ENCODE measurements around the gene PLLP.
A peak's percentile ranks its signal among the peaks of the same experiment; 100 is the strongest.

PLLP gene

DNA sequence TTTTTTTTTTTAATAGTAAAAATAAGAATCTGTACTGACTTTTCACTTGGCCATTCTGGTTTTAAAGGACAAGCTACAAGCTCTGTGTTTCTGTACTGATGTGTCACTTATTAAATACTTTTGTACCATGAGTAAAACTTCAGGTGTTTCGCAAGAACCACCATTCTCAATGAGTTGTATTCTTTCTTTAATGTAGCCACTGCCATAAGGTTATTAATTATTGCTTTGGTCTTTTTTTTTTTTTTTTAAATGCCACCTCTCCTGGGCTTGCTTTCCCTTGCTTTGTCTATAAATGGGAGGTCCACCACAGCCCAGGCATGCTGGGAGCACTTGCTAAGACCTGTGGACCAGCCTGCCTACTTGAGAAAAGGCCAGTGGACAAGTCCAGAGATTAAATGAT lies 31.0 kb downstream of the PLLP start:
- no peak for DNase-seq

DNA sequence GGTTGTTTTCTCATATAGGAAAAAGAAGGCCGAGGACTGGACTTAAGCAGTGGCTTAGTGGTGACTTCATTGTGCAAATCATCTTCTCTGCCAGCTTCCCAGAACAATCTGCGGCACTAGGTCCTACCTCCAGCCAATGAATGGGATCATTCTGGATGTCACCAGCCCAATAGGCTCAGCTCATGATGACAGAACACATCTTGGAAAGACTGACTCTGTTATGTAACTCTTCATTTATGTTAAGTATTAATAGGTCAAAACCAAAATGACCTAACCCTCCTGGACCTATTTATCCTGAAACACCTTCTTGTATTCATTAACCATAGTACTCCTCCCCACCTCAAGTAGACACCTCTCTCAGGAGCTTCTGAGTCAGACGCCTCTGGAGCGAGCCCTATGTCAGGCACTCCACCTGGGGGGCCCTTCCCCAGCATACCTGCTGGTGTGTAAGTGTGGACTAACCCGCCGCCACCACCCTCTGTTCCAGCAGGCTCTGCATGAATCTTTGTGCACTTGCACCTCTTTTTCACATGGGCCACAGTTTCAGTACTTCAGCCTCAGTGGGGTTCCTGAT lies 32.2 kb downstream of the PLLP start:
- no peak for DNase-seq

DNA sequence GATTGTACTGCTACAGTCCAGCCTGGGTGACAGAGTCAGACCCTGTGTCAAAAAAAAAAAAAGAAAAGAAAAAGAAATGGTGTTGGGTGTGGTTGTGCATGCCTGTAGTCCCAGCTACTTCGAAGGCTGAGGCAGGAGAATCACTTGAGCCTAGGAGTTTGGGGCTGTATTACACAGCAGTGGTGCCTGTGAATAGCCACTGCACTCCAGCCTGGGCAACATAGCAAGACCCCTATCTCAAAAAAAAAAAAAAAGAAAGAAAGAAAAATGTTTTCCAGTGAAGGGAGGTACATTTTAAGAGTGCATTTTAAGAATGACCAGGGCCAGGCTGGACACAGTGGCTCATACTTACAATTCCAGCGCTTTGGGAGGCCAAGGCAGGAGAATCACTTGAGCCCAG lies 33.1 kb downstream of the PLLP start:
- no peak for DNase-seq

DNA sequence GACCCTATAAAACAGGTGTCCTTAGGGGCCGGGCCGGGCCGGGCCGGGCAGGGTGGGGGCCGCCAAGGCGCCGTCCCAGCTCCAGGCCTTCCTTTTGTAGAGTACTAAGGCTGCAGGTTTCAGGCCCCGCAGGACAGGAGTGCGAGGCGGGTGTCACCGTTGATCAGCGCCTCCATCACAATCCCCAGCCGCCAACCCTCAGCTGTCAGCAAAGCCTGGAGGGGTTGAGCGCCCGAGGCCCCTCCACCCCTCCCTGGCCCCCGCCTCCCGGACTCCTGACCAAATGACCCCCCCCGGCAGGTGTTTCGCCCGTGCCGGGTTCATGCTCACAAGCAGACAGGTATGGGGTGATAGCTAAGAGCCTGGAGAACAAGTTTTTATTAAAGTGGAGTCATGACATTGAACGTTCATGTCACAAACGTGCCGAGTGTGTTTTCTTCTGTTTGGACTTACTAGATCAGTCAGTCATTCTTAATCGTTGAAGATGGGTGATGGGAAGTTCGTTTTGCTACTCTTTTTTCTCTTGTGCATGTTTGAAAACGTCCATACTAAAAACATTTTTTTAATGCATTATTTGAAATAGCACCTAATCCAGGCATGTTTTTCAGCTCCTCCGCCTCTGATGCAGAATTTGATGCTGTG lies 38.9 kb downstream of the PLLP start:
- DNase-seq = peak; percentile 0 to 69

DNA sequence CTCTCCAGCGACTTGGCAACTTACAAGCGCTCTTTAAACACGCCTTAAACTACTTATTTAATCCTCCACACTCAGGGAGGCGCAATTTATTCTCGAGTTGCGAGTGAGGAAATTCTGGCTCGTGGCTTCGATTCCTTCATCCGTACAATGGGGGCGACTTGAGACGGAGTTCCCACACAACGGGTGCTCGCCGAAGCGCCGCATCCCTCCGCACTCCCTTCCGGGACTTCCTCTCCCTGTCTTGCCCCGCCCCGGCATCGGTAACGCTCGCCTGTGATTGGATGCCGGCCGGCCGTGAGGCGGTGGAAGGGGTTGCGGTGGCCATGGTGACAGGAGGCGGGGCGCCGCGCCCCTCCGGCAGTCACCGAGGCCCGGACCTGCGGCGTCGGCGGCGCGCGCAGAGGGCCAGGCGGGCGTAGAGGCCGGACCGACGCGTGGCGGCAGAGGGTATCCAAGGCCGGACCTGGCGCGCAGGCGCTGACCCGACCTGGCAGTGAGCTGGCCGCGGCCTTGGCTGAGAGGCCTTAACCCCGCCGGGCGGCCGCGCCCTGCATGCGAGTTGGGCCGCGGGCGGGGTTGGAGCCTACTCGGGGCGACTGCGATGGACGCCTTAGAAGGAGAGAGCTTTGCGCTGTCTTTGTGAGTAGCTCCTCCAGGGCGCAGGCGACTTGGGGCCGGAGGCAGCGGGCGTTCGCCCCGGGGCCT lies 39.6 kb downstream of the PLLP start, which contains the start of gene ARL2BP:
Gene ARL2BP (plus strand): TSS at position 493 of the 705 bp plus-strand sequence. CDS start 109 bp downstream, at position 602.
- DNase-seq = peak; percentile 83 to 95

DNA sequence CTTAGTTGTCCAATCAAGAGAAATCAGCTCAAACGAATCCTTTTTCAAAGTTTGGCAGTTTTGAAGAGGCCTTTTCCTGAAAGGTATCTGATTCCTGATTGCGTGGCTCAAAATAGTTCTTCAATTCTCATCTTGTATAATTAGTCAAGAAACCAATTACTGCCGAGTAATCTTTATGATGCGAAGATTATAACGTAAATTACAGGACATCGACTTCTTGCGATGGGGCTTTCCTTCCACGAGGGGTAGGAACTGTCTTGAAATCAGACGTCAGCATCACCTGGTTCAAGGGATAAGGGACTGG lies 40.1 kb downstream of the PLLP start:
- no peak for DNase-seq

DNA sequence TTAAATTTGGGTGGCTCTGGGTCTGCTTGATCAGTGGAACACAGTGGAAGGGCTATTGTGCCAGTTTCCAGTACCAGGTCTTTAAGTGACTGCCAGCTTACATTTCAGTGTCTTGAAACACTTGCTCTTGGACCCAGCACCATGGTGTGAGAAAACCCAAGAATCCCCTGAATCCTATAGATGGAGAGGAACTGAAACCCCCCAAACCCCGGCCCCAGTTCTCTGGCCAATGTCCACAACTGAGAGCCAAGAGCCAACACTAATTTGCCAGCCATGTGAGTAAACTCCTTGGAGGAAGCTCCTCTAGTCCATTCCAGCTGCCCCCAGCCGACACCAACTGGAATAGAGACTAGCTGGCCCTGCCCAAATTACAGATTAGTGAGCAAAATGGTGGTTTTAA lies 41.8 kb downstream of the PLLP start:
- DNase-seq = no peak

DNA sequence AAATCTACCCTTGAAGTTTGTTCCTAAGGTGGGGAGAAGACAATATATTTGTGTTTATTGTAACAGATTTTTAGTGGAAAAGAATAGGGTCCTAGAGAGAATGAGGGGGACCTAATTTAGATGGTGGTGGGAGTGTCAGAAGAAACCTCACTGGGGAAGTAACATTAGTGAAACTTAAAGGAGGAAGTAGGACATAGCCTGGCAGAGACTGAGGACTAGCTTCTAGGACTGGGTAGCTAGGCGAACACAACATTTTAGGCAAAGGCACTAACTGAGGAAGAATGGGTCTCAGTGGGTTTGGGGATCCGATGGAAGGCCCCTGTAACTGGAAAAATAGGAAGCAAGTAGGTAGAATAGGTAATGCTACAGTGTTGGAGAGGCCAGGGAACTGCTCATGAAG lies 43.6 kb downstream of the PLLP start:
- DNase-seq = no peak

DNA sequence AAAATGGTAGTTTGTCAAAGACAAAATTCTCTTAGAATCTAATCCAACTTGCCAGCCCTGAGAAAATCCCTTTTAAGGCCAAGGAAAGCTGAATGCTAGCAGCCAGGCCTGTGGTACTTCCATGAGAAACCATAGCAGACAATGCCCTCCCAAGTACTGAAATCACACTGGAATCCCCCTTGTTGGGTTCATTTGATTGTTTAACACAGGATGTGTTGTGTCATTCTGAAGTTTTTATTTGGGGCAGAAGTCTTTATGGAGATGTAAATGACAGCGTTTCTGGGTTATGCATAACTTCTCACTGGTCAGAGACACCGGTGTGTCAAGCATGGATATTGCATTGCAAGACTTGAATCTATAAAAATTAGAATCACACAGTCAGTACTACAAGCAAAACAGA lies 45.4 kb downstream of the PLLP start:
- no peak for DNase-seq

DNA sequence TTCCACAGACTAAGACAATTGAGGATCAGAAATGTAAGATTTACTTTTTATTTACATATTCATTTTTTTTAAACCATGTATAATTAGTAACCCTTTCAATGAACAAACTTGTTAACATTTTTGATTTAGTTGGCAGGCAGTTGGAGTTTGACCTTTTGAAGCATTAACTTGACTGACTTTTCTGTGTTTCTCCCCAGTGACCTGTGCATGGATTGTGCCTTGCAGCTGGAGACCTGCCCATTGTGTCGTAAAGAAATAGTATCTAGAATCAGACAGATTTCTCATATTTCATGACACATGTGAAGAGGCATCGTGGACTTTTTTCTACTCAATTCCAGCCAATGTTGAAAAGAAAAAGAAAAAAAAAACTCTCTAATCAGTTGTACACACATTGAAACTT lies 45.8 kb downstream of the PLLP start:
- DNase-seq = no peak

DNA sequence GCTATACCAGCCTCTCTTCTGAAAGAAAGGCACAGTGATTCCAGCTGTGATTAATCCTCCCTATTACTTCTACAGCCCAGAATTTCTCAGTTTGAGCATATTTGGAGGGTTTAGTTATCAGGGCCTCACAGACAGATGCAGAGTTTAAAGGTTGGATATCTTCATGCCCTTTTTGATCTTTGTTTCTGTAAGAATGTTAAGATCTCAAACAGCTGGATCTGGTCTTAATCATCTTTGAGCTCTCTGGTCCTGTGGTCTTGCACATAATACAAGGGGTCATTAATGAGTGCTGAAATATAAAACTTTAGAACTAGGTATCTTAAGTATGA lies 48.5 kb downstream of the PLLP start:
- DNase-seq = no peak

DNA sequence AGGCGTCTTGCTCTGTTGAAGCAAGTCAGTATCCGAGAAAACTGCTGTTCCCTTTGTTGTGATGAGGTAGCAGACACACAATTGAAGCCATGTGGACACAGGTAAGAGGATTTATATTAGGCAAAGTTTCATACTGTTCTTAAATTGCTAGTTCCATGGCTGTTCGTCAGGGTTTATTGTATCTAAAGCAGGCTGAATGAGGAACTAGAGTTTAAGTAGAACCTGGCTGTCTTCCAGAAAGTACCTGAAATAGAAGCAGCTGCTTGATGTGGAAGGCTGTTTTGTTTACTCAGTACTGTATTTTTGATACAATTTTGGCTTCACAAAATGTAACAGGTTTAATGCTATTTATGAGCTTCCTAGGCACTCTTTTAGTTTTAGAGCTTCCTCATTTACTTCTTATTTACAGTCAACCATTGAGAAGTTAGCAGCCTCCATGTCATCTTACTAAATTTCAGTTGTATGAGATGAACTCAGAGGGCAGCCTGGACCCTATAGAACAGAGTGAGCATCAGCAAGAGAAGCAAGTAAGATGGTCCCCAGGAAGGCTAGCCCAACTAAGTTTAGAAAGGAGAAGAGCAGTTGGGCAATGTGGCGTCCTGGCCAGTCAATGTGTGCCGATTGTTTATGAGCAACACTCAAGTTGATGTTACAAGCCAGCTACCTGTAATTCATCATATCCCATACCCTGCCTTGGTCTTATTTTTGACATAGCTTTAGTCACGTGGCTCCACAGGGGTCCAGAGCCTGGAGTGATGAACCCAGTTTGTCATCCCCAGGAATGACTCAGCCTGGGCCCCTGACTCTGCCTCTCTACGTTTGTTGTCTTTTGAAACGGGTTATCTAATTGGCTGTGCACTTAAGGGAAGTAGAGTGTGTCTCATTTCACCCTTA lies 49.1 kb downstream of the PLLP start:
- no peak for DNase-seq

DNA sequence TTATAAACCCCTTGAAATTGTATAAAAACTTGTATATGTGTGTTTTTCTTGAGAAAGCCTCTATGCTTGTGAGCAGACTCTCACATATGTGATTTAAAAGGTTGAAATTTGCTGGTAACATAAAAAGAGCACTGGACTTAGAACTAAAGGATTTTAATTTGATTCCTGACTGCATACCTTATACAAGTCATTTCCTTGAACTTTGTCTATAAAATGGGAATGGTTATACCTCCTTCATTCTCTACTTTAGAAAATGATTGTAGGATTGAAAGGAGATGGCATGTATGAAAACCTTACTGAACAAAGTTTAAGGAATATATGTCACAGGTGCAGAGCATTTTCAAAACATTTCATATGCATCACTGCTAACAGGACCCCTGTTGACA lies 49.8 kb downstream of the PLLP start:
- DNase-seq = no peak

DNA sequence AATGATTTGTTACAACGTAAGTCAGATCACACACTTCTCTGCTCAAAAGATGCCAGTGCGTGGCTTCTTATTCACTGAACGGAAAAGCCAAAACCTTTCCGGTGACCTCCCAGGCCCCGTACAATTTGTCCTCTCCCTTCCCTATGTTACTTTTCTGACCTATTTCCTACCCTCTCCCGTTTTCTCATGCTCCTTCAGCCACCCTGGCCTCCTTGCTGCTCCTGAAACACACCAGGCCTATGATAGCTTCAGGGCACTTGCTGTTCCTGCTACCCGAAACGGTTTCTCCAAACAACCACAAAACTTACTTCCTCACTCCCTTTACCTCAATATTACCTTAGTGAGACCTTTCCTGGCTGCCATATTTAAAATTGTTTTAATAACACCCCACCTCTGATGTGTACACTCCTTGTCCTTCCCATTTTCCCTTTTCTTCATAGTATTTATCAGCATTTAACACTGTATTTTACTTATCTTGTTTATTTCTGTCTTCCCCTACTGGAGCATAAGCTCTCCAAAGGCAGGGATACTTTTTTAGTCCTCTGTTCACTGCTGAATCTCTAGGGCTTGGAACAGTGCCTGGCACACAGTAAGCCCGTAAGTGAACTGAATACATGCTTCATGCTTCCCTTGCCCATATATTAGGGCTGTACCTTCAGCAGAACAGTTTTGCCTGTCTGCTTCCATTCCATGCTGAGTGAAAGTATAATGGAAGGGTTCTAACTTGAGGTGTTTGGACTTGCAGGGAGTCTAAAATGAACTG lies 50.3 kb downstream of the PLLP start:
- DNase-seq = no peak

DNA sequence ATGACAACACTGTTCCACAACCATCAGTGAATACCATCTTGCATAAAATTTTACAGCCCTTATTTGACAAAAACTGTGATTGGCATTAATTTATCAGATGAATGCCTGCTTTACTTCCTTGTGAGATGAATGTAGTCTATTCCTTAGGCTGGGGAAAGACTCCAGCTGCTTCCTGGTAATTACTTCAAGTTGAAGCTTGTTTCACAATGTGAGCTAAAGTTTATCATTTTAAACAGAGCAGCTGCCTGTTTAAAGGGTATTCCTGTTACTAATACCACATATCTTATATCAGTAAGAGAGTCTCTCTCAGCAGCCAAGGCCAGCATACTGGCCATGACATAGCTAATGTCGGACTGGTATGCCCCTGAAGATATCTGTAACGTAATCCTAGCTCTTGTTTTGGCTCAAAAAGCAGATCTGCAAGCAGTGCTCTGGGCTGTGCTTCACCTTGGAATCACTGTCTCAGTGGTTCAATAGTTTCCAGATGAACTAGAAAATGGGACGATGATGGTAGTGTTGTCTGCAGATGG lies 52.6 kb downstream of the PLLP start:
- no peak for DNase-seq

DNA sequence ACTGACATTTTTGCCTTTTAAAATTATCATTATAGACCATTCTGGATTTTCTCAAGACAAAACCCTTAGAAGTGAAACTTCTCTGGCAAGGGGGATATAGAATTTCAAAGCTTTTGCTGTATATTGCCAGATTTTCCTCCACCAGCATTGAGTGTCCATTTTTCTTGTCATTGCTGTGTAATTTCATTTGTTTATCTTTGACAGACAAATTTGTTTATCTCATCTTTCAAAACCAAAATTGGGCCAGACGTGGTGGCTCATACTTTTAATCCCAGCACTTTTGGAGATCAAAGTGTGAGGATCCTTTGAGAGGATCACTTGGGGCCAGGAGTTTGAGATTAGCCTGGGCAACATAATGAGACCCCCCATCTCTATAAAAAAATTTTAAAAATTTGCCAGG lies 55.4 kb downstream of the PLLP start:
- no peak for DNase-seq

DNA sequence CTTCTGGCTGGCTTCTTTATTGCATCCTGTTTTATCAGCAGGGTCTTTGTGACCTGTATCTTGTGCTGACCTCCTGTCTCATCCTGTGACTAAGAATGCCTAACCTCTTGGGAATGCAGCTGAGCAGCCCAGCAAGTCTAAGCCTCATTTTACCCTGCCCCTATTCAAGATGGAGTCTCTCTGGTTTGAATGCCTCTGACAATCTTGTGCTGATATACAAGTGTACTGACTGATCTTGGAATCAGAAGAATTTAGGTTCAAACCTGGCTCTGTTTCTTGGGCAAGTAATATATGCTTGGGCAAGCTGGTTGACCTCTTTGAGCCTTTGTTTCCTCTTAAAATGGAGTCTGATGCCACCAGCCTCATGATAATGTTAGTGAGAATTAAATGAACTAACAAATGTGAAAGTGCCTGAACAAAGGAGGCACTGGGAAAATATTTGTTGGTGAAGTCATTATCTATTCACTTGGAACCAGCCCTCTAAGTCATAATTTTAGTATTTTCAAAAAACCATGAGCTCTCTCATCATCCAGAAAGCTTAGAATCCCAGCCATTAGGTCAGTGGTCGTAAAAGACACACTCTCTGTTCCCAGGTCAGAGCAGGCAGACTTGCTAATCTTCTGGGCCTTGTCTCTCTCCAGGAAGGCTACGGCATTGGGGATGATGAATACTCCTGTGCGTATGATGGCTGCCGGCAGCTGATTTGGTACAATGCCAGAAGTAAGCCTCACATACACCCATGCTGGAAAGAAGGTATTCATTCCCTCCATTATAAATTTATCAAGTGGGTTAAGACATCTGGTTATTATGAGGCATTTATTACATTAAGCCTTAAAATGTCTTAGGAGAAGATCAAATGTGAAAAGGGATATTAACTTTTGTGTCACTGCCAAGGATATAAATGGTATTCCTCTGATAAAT lies 57.5 kb downstream of the PLLP start:
- no peak for DNase-seq

DNA sequence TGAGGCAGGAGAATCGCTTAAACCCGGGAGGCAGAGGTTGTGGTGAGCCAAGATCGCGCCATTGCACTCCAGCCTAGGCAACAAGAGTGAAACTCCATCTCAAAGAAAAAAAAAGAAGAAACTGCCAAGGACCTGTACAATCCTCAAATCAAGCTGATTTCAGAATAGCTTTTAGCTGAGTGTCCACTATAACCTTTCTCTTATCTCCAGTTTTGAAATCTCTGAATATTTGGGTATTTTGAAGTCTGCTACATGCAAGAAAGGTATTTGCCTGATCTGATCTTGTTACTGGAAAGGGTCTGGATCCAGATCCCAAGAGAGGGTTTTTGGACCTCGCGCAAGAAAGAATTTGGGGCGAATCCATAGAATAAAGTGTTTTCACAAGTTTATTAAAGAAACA lies 58.5 kb downstream of the PLLP start:
- DNase-seq = no peak

DNA sequence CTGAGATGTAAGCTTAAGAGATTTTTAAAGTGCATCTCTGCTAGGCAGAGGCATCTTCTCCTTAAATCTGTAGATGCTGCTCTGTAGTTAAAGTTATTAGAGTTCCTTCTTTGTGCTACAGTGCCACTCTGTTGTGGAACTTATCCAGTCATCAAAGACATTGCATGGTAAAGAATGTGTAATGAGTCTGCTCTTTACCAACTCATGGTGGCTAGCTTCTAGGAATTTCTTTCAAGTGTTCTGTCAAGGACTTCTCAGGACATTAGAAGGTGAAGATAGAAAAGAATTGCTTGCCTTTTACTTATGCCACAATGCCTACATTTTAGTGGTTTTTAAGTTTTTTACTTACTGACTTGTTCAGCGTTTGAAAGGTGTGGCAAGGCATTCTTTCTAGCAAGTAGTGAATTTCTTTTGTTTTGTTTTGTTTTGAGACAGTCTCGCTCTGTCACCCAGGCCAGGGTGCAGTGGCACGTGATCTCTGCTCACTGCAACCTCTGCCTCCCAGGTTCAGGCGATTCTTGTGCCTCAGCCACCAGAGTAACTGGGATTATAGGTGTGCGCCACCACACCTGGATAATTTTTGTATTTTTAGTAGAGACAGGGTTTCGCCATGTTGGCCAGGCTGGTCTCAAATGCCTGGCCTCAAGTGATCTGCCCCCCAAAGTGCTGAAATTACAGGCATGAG lies 59.7 kb downstream of the PLLP start:
- no peak for DNase-seq

DNA sequence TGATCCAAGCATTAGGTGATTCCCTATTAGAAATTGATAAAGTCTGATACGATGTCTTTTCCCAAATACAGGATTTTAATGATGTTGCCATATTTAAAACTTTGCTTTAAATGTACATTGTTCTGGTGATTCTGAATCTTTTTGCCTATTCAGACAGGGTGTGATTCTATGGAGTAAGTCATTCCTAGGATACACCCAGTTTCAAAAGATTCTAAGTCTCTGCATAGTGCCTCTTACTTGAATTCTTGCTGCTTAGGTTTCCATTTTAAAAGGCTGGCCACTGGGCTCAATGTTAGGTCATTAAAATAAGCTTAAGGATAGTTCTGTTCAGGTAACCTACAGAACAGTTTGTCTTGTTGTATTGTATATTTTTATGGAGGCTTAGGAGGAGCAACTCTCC lies 61.4 kb downstream of the PLLP start:
- DNase-seq = no peak

DNA sequence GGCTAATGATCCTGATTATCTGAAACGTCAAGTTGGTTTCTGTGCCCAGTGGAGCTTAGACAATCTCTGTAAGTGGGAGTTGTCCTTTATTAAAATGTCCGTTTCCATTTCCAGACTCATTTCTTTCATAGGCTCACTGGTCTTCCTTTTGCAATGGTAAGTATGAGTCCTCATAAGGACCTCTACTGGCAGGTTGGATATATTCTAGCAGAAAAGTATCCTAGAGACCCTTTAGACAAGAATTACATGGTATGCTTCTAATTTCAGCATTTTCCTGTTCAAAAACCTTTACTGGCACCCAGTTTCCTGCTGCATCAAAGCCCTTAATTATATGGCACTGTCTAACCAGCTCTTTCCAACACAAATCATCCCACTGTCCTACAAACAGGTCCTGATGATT lies 67.5 kb downstream of the PLLP start:
- no peak for DNase-seq

Measured in NCI-H526 (cell line).